LNCAP (cell line): Measurements from ENCODE around the gene GIMAP8.

Experiments used
- TF ChIP-seq, protein P1 (sequence below): fragments of 450-650 bp; IDR thresholded peaks from 2 replicates; pipeline ENCODE4 v1.5.1; 2017; ENCODE audit warnings: mild to moderate bottlenecking

Gene GIMAP8

GRCh38 chr7:150515248-150516147, 65.1 kb downstream of the GIMAP8 start:
- TF ChIP-seq, protein P1, sequence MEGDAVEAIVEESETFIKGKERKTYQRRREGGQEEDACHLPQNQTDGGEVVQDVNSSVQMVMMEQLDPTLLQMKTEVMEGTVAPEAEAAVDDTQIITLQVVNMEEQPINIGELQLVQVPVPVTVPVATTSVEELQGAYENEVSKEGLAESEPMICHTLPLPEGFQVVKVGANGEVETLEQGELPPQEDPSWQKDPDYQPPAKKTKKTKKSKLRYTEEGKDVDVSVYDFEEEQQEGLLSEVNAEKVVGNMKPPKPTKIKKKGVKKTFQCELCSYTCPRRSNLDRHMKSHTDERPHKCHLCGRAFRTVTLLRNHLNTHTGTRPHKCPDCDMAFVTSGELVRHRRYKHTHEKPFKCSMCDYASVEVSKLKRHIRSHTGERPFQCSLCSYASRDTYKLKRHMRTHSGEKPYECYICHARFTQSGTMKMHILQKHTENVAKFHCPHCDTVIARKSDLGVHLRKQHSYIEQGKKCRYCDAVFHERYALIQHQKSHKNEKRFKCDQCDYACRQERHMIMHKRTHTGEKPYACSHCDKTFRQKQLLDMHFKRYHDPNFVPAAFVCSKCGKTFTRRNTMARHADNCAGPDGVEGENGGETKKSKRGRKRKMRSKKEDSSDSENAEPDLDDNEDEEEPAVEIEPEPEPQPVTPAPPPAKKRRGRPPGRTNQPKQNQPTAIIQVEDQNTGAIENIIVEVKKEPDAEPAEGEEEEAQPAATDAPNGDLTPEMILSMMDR = no peak

DNA sequence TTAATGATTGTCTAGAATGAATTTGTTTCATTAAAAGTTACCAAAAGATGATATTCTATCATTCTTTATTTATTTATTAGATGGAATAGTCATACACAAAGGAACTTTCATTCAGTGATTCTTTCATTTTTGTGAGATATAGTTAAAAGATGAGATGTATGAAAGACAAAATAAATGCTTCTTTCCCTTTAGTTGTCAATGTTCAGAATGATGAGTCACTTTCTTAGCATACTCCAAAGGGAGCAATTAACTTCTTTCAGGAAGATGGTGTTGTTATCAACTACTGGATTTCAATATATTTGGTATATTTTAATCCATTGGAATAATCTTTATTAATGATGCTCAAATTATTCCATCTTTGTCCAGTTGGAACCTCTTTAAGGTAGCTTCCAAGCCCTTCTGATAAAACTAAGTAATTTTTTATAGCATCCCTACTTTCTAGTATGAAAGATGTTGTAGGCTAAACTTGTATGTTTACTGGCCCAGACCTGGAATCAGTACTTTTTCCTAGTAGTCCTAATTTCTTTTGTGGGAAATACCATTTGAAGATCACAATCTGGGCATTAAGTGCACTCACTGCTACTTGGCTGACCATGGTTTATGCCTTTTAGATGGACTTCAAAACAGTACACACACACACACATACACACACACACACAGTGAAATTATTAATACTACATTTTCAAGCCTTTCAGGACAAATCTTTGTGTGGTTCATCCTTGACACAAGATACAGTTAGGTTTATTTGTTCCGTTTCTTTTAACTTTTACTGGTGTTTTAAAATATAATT, 66.7 kb downstream of the GIMAP8 start:
- TF ChIP-seq, protein P1 = no peak

- TF ChIP-seq, protein P1 = no peak
Measured at GRCh38 chr7:150519310-150519709, 68.9 kb downstream of the GIMAP8 start.

DNA sequence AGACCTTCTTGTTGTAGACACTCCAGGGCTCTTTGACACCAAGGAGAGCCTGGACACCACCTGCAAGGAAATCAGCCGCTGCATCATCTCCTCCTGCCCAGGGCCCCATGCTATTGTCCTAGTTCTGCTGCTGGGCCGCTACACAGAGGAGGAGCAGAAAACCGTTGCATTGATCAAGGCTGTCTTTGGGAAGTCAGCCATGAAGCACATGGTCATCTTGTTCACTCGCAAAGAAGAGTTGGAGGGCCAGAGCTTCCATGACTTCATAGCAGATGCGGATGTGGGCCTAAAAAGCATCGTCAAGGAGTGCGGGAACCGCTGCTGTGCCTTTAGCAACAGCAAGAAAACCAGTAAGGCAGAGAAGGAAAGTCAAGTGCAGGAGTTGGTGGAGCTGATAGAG, 69.7 kb downstream of the GIMAP8 start:
- TF ChIP-seq, protein P1 = no peak

DNA sequence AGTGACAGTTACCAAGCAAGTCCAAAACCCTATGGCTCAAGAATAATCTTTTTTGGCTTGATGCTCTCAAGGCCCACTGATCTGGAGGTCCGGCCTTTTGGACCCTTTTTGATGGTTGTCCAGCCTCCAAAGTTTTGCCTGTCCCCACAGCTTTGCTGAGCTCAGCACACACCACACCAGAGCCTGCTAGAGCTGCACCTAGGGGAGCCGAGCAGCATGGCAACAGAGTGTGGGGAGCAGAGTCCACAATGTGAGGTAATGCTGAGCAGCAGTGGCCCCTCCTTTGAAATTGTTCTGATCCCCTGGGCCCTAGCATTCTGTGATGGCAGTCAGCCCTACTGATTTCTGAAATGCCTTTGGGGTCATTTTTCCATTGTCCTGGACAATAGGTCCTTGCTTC, 73.6 kb downstream of the GIMAP8 start:
- TF ChIP-seq, protein P1 = no peak
